IPS DF 6.9 (cell line): ENCODE measurements around the gene CYP19A1.

Experiments
- DNase-seq: peaks from one replicate; pipeline ENCODE4 v3.0.0-alpha.2; 2013; ENCODE audit warnings: low read depth, low spot score
- H3K27ac ChIP-seq: one replicate; pipeline ENCODE4 v1.5.1; 2013; ENCODE audit warnings: low read length, control low read depth
- H3K27me3 ChIP-seq: 2 replicates; pipeline ENCODE4 v1.6.1; 2013; ENCODE audit warnings: mild to moderate bottlenecking, low read length; ENCODE audit not compliant: control insufficient read depth, insufficient read depth
- H3K36me3 ChIP-seq: 2 replicates; pipeline ENCODE4 v1.6.1; 2013; ENCODE audit warnings: low read length; ENCODE audit not compliant: control insufficient read depth, insufficient read depth
- H3K4me1 ChIP-seq: 2 replicates; pipeline ENCODE4 v1.6.1; 2013; ENCODE audit warnings: low read length; ENCODE audit not compliant: control insufficient read depth, insufficient read depth
- H3K4me3 ChIP-seq: 2 replicates; pipeline ENCODE4 v1.5.1; 2013; ENCODE audit warnings: mild to moderate bottlenecking, low read length
- H3K9me3 ChIP-seq: 2 replicates; pipeline ENCODE4 v1.6.1; 2013; ENCODE audit warnings: low read length, inconsistent platforms; ENCODE audit not compliant: control insufficient read depth, insufficient read depth
- WGBS: extraction: QIAGEN DNeasy Blood & Tissue Kit; methylation state at CpG from one replicate; pipeline ENCODE4 v1.1.7; 2013; ENCODE audit warnings: mixed read lengths, missing lambda C conversion rate; ENCODE audit not compliant: insufficient read length, insufficient coverage; 5-methylcytosine and 5-hydroxymethylcytosine counted together

Gene CYP19A1

DNA sequence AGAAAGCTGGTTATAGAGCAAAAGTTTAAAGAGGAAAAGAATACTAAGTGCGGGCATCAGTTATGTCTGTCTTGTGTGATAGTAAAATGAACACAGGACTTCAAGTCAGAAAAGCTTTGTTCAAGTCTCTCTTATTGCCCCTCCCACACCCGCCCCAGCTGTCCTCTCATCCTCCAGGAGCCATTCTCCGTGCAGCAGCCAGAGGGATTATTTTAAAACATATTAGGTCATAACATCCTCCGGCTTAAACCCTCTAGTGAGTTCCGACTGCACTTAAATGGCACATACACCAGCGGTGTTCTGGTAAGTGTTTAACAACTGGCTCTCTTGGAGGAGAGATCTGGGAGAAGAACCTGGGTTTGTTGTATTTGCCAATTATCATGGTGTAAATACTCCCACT, 138.9 kb downstream of the CYP19A1 start:
- no peaks in the 10 kb centered on the region for H3K9me3 ChIP-seq
- H3K27me3 ChIP-seq = no peaks in the 10 kb centered on the region
- H3K36me3 ChIP-seq = no peaks in the 10 kb centered on the region
- H3K4me1 ChIP-seq = no peaks in the 10 kb centered on the region
- no peak overlapping the region for H3K4me3 ChIP-seq
- no CpG with 5 or more reads among the region's 6 CpGs for WGBS
- no peak for DNase-seq
- H3K27ac ChIP-seq = no peak overlapping the region

DNA sequence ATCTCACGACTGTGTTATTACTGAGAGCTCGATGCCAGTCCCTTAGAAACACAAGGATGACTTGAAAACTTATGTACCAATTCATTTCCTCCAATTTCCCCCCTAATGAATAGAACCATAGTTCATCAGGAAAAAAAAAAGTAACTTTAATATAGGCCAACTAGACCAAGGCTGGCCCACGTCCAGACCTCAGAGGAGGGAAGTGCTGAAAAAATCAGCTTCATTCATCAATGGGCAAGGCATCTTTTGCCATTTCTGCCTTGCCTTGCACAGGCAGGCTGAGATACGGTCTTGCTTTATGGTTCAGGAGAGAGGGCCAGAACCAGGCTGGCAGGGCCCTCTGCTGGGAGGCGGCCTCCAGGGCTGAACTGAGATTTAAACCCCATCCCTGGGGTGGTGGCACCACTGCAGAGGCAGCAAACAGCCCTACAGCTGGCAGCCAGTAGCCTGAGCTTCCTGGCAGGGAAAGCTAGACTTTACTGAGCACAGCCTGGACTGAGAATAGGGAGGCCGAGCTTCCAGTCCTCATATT, 139.6 kb downstream of the CYP19A1 start:
- H3K27me3 ChIP-seq = no peaks in the 10 kb centered on the region
- WGBS = no CpG with 5 or more reads among the region's 6 CpGs
- DNase-seq = no peak
- no peaks in the 10 kb centered on the region for H3K9me3 ChIP-seq
- H3K36me3 ChIP-seq = no peaks in the 10 kb centered on the region
- H3K4me3 ChIP-seq = no peak overlapping the region
- H3K4me1 ChIP-seq = no peaks in the 10 kb centered on the region
- no peak overlapping the region for H3K27ac ChIP-seq

DNA sequence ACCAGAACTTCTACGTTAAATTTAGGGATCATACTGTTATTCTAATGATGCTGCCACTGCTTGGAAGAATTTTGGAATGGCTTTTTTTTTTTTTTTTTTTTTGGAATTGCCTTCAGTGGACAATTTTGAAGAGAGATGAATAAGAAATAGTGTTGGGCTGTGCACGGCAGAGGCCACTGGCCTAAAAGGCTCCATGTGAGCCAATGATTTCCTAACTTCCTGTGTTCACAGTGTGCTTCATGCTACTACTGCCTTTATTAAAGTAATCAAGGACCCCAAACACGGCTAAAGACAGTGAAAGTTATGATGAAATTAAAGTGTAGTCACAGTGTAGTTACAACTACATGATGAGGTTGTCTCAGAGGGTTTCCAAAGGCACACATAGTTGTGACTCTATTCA, 142.9 kb downstream of the CYP19A1 start:
- Histone ChIP-seq H3K27ac (no peak overlapping the region), H3K4me1 (no peaks in the 10 kb centered on the region), H3K27me3 (no peaks in the 10 kb centered on the region), H3K9me3 (no peaks in the 10 kb centered on the region), H3K36me3 (no peaks in the 10 kb centered on the region), H3K4me3 (no peak overlapping the region)
- DNase-seq = no peak
- no CpG with 5 or more reads among the region's 3 CpGs for WGBS

DNA sequence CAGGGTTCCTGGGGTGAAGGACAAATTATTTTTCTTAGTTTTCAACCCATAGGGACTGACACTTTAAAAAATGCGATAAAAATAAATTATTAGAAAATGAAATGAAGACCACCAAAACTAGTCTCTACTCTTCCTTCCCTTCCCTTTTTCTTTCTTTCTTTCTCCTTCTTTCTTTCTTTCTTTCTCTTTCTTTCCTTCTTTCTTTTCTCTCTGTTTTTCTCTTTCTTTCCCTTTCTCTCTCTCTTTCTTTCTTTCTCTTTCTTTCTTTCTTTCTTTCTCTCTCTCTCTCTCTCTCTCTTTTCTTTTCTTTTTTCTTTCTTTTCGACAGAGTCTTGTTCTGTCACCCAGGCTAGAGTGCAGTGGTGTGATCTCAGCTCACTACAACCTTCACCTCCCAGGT, 144.4 kb downstream of the CYP19A1 start:
- DNase-seq = no peak
- Histone ChIP-seq H3K36me3 (no peaks in the 10 kb centered on the region), H3K9me3 (no peaks in the 10 kb centered on the region), H3K4me3 (no peak overlapping the region), H3K27ac (no peak overlapping the region), H3K4me1 (no peaks in the 10 kb centered on the region), H3K27me3 (no peaks in the 10 kb centered on the region)
- no CpG with 5 or more reads among the region's 2 CpGs for whole genome bisulfite sequencing

DNA sequence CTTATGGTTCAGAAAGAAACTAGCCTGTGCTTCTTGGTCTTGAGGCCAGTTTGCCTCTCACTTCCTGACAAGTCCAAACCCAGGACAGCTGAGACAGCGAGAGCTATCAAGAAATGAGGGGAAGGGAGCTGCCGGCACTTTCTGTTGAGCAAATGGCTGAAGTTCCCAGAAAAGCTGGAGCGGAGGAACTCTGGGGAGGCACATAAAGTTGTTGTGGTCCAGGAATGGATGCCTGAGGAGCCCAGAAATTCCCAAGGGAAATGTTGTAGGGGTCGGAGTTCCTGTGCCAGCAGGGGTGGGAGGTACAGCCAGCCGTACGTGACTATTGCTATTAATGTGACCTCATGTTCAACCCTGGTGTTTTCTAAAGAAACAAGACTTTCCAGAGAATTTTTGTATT, 144.9 kb downstream of the CYP19A1 start:
- Histone ChIP-seq H3K9me3 (no peaks in the 10 kb centered on the region), H3K4me3 (no peak overlapping the region), H3K27ac (no peak overlapping the region), H3K27me3 (no peaks in the 10 kb centered on the region), H3K4me1 (no peaks in the 10 kb centered on the region), H3K36me3 (no peaks in the 10 kb centered on the region)
- no CpG with 5 or more reads among the region's 6 CpGs for WGBS
- no peak for DNase-seq

DNA sequence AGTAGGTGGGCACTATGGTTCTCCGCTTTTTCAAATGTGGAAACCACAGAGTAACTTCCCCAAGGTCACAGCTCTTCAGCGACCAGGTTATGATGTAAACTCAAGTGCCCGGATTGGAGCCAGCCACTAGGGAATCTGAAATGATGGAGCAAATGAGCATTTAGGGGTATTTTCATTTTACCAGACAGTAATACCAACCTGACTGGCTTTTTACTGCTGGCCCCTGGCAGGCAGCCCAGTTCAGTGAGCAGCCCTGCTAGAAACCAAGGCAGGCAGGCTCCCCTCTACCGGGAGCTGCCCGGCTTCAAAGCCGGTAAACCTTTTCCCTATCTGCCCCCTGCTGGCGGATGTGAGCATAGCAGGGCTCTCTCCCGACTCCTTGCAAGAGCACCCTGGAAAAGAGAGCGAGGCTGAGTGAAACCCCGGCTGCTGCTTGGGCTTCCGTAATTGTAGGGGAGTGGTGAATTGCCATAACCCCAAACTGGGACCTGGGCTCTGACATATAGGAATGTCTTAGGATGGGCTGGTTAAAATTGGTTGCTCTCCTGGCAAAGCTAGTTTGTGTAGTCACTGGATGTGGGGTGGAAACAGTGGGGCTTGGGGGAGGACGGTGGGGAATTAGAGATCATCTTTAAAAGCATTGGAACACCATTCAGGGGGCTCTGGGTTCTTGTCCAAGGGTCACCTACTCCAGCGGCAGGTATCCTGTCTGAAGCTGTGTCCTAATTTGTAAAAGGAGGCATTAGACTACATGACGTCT, 145.7 kb downstream of the CYP19A1 start:
- no peak overlapping the region for H3K27ac ChIP-seq
- H3K4me3 ChIP-seq = no peak overlapping the region

DNA sequence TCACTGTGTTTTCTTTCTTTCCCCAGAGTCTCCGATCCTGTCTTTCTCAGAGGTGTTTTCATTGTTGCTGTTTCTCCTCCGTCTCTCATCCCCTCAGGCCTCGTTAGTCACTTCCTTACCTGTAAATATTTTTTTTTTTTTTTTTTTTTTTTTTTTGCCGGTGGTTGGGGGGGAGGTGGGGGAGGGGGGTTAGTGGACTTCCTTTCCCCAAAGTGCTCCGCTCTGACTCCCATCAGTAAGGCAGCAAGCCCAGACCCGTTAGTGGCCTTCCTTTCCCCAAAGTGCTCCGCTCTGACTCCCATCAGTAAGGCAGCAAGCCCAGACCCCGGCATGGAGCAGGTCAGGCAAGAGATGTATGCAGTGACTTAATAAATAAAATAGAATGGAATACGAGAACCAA, 146.6 kb downstream of the CYP19A1 start:
- no peaks in the 10 kb centered on the region for H3K4me1 ChIP-seq
- H3K27me3 ChIP-seq = no peaks in the 10 kb centered on the region
- H3K4me3 ChIP-seq = no peak overlapping the region
- WGBS = no CpG with 5 or more reads among the region's 9 CpGs
- H3K9me3 ChIP-seq = no peaks in the 10 kb centered on the region
- H3K36me3 ChIP-seq = no peaks in the 10 kb centered on the region
- H3K27ac ChIP-seq = no peak overlapping the region
- no peak for DNase-seq

More for the DNA sequence above, 145.7 kb downstream of the CYP19A1 start:
- no peaks in the 10 kb centered on the region for H3K9me3 ChIP-seq
- no CpG with 5 or more reads among the region's 14 CpGs for WGBS
- no peaks in the 10 kb centered on the region for H3K4me1 ChIP-seq
- peak; percentile 64 for DNase-seq
- no peaks in the 10 kb centered on the region for H3K27me3 ChIP-seq
- H3K36me3 ChIP-seq = no peaks in the 10 kb centered on the region

DNA sequence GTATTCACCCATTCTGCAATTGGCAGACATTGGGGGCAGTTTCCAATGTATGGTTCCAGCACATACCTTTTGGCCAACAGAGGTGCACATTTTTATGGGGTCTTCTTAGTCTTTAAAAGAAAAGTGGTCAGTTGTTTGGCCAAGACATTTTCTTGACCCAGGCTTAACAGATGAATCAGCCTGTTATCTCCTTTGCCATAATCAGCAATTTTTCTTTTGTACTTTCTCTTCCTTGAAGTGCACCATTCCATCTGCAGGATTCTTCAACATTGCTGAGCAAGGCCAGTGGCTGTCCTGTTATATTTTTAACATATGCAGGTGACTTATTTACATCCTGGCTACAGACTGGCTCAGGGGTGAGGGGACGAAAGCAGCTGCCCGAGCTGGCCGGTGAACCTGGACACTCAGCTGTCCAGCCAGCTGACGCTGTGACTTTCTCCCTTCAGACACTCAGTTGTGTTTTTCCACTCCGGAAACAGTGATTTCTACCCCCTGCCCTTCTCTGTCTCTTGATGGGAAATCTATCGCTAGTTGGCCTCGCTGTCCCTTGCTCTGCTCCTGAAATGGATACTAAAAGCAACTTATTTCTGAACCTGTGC, 147.2 kb downstream of the CYP19A1 start:
- no peak for DNase-seq
- no peaks in the 10 kb centered on the region for H3K27me3 ChIP-seq
- no CpG with 5 or more reads among the region's 7 CpGs for WGBS
- no peaks in the 10 kb centered on the region for H3K4me1 ChIP-seq
- H3K27ac ChIP-seq = no peak overlapping the region
- no peaks in the 10 kb centered on the region for H3K36me3 ChIP-seq
- no peak overlapping the region for H3K4me3 ChIP-seq
- no peaks in the 10 kb centered on the region for H3K9me3 ChIP-seq

DNA sequence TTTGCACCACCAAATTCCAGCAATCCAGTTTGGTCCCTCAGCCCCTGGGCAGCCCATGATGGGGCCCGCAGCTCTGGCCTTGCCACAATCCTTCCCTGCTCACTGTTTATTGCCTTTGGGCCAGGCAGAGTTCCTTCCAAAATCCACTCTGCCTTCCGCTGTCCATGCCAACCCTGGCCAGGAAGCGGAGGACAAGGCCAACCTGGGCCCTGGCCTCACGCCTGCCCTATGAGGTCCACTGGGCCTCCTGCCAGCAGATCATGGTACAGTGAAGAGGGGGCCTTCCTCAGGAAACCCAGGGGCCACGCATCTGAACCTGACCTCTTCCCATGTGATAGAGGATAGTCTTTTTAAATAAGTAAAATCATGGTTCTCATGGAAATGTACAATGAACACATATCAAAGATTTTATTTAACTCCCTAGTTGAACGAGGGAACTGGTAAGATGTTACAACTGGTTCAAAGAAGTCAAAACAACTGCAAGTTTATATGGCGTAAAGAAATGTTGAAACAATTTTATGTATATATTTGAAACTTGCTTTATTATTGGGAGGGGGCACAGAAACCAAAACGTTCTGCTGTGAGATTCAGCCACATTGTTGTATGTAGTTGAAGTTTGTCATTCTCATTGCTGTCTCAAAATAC, 147.8 kb downstream of the CYP19A1 start:
- H3K36me3 ChIP-seq = no peaks in the 10 kb centered on the region
- no peak overlapping the region for H3K27ac ChIP-seq
- H3K4me3 ChIP-seq = no peak overlapping the region
- no peaks in the 10 kb centered on the region for H3K27me3 ChIP-seq
- no peaks in the 10 kb centered on the region for H3K4me1 ChIP-seq
- WGBS = no CpG with 5 or more reads among the region's 8 CpGs
- H3K9me3 ChIP-seq = no peaks in the 10 kb centered on the region
- no peak for DNase-seq

DNA sequence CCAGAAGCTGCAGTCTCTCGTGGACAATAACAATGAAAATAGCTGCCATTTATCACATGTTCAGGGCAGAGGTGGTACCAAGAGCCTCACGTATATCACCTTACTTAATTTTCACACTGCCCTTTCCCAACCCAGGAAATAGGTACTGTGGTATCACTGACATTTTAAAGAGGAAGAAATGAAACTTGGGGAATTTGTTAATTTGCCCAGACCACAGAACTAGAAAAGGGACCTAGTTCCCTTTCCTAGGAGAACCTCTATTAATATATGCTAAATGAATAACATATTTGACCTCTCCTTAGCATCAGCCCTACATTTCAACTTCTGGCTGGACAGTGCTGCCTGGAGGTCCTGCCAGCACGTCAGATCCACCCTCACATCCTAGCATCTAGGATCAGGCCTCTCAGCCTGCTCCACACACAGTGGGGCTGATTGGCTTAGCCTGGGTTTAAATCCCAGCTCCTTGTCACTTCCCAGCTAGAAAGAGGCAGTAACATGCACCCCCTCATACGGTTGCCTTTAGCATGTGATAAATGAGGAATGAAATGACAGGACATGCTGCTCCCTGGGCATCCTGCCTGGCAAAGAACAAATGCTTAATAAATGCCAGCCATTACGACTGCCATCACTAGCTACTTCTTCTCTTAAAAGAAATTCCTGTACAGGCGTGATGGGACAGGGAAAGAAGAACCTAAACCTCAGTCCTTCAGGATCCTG, 148.6 kb downstream of the CYP19A1 start:
- Histone ChIP-seq H3K27ac (no peak overlapping the region), H3K9me3 (no peaks in the 10 kb centered on the region), H3K4me3 (no peak overlapping the region), H3K27me3 (no peaks in the 10 kb centered on the region), H3K4me1 (no peaks in the 10 kb centered on the region), H3K36me3 (no peaks in the 10 kb centered on the region)
- DNase-seq = no peak
- no CpG with 5 or more reads among the region's 6 CpGs for WGBS
